Left hindlimb (tissue), 1 donor: ENCODE measurements around the gene GTPBP2.
"Not testable (repeated sequence)": the region's sequence is repeated elsewhere in the genome, so short reads cannot be mapped to it uniquely, and the experiment has no call there.

ENCODE experiments used
- DNase-seq: peaks from one replicate; pipeline ENCODE4 v3.0.0-alpha.2; 2018

Gene GTPBP2

GRCh38 chr6:43629104-43629504 is at the start of gene GTPBP2:
TSS of gene GTPBP2 (minus strand) at chr6:43629264. CDS start at chr6:43629162, 102 bp downstream.
- DNase-seq, result peak; percentile 100

GRCh38 chr6:43678341-43678740 is 49.3 kb upstream of the GTPBP2 start:
- DNase-seq, result no peak

GRCh38 chr6:43677759-43678158 is 48.7 kb upstream of the GTPBP2 start:
- DNase-seq, result no peak

GRCh38 chr6:43676962-43677606 is 48.0 kb upstream of the GTPBP2 start:
- no peak for DNase-seq

- DNase-seq, result no peak
Measured at GRCh38 chr6:43674921-43675320, 45.9 kb upstream of the GTPBP2 start.

- DNase-seq, result no peak
Measured at GRCh38 chr6:43674291-43674690, 45.2 kb upstream of the GTPBP2 start.

- peak; percentile 52 for DNase-seq
Measured at GRCh38 chr6:43673444-43674084, 44.5 kb upstream of the GTPBP2 start.

GRCh38 chr6:43671801-43672690 is 43.0 kb upstream of the GTPBP2 start:
- no peak for DNase-seq

- no peak for DNase-seq
Measured at GRCh38 chr6:43671011-43671800, 42.1 kb upstream of the GTPBP2 start.

GRCh38 chr6:43670623-43670986 is 41.5 kb upstream of the GTPBP2 start:
- no peak for DNase-seq

GRCh38 chr6:43669922-43670622 is 41.0 kb upstream of the GTPBP2 start:
- no peak for DNase-seq

- peak; percentile 77 for DNase-seq
Measured at GRCh38 chr6:43669050-43669921, 40.2 kb upstream of the GTPBP2 start.

GRCh38 chr6:43668151-43669028 is 39.3 kb upstream of the GTPBP2 start:
- peak; percentile 59 for DNase-seq

GRCh38 chr6:43667245-43668150 is 38.4 kb upstream of the GTPBP2 start:
- peak; percentile 86 for DNase-seq

GRCh38 chr6:43666196-43666920 is 37.3 kb upstream of the GTPBP2 start:
- DNase-seq, result no peak

GRCh38 chr6:43665376-43665775 is 36.3 kb upstream of the GTPBP2 start:
- no peak for DNase-seq

- not testable (repeated sequence) for DNase-seq
Measured at GRCh38 chr6:43662948-43663347, 33.9 kb upstream of the GTPBP2 start.

- no peak for DNase-seq
Measured at GRCh38 chr6:43658161-43658560, 29.1 kb upstream of the GTPBP2 start.
